Measurements from ENCODE around the gene CIAO2B.

Gene CIAO2B

DNA sequence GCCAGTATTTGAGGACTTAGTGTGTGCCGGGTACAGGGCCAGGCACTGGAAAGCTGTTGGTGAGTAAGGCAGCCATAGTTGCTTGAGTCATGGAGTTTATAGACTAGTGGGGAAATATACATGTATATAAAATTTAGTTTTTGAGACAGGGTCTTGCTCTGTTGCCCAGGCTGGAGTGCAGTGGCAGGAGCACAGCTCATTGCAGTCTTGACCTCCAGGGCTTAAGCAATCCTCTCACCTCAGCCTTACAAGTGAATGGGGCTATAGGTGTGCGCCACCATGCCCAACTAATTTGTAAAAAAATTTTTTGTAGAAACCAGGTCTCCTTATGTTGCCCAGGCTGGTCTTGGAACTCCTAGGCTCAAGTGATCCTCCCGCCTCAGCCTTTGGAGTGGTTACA lies 51.5 kb downstream of the CIAO2B start:
- Mint-ChIP-seq H3K4me3 (no peak overlapping the region), H3K4me1 (peaks cover 29% of the 10 kb centered on the region)
- TF ChIP-seq, protein P1, sequence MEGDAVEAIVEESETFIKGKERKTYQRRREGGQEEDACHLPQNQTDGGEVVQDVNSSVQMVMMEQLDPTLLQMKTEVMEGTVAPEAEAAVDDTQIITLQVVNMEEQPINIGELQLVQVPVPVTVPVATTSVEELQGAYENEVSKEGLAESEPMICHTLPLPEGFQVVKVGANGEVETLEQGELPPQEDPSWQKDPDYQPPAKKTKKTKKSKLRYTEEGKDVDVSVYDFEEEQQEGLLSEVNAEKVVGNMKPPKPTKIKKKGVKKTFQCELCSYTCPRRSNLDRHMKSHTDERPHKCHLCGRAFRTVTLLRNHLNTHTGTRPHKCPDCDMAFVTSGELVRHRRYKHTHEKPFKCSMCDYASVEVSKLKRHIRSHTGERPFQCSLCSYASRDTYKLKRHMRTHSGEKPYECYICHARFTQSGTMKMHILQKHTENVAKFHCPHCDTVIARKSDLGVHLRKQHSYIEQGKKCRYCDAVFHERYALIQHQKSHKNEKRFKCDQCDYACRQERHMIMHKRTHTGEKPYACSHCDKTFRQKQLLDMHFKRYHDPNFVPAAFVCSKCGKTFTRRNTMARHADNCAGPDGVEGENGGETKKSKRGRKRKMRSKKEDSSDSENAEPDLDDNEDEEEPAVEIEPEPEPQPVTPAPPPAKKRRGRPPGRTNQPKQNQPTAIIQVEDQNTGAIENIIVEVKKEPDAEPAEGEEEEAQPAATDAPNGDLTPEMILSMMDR (IDR thresholded peaks at IDR 0.05) = no peak

More for the DNA sequence above, 51.5 kb downstream of the CIAO2B start:
- Mint-ChIP-seq H3K27me3 (ENCODE audit: low read depth, poor library complexity) (no peaks in the 10 kb centered on the region), H3K9me3 (no peaks in the 10 kb centered on the region), H3K36me3 (ENCODE audit: low read depth) (peaks cover 32% of the 10 kb centered on the region), H3K27ac (no peak overlapping the region)
- no peak for DNase-seq

Measured in nephron progenitor cell (in vitro differentiated cells).